Neural progenitor cell (in vitro differentiated cells): Measurements from ENCODE around the gene SHD. TPM values are rescaled to one million over a fixed set of nuclear protein-coding genes. Genes with fewer than 3 reads are reported as not detected.

ENCODE experiments used
- DNase-seq: peaks from one replicate; pipeline ENCODE4 v3.0.0-alpha.2; 2016; ENCODE audit warnings: low spot score
- H2AFZ ChIP-seq: fragments of 200-600 bp; sonication (generic); replicated peaks from 2 replicates; pipeline ENCODE4 v1.6.1; 2016; ENCODE audit warnings: antibody characterized with exemption
- H3F3A ChIP-seq: fragments of 200-600 bp; sonication (generic); 2 replicates; pipeline ENCODE4 v1.6.1; 2016; ENCODE audit warnings: antibody characterized with exemption, low read depth
- H3K27ac ChIP-seq: fragments of 200-600 bp; sonication (generic); 2 replicates; pipeline ENCODE4 v1.5.1; 2016; ENCODE audit warnings: mild to moderate bottlenecking
- H3K27me3 ChIP-seq: fragments of 200-600 bp; sonication (generic); 2 replicates; pipeline ENCODE4 v1.6.1; 2016; ENCODE audit warnings: mild to moderate bottlenecking, moderate library complexity
- H3K36me3 ChIP-seq: fragments of 200-600 bp; sonication (generic); 2 replicates; pipeline ENCODE4 v1.5.1; 2016
- H3K4me1 ChIP-seq: fragments of 200-600 bp; sonication (generic); 2 replicates; pipeline ENCODE4 v1.6.1; 2016; ENCODE audit warnings: mixed run types
- H3K4me2 ChIP-seq: fragments of 200-600 bp; sonication (generic); 2 replicates; pipeline ENCODE4 v1.6.1; 2016
- H3K4me3 ChIP-seq: fragments of 200-600 bp; sonication (generic); 2 replicates; pipeline ENCODE4 v1.5.1; 2016
- H3K79me2 ChIP-seq: fragments of 200-600 bp; sonication (generic); 2 replicates; pipeline ENCODE4 v1.6.1; 2016; ENCODE audit warnings: low read depth
- H3K9ac ChIP-seq: fragments of 200-600 bp; sonication (generic); 2 replicates; pipeline ENCODE4 v1.6.1; 2016
- H3K9me3 ChIP-seq: fragments of 200-600 bp; sonication (generic); 2 replicates; pipeline ENCODE4 v1.5.1; 2016; ENCODE audit warnings: low read depth
- H4K20me1 ChIP-seq: fragments of 200-600 bp; sonication (generic); 2 replicates; pipeline ENCODE4 v1.6.1; 2016; ENCODE audit warnings: low read depth
- H3K27ac Mint-ChIP-seq: 3 replicates; pipeline ENCODE4 v1.8.0; 2021; ENCODE audit warnings: mixed read lengths
- H3K27me3 Mint-ChIP-seq: 2 replicates; pipeline ENCODE4 v1.8.0; 2022; ENCODE audit warnings: low read depth, mild to moderate bottlenecking, inconsistent platforms, moderate library complexity, mixed read lengths; ENCODE audit not compliant: insufficient read depth
- H3K36me3 Mint-ChIP-seq: 3 replicates; pipeline ENCODE4 v1.8.0; 2021; ENCODE audit warnings: mixed read lengths
- H3K4me1 Mint-ChIP-seq: 3 replicates; pipeline ENCODE4 v1.8.0; 2021; ENCODE audit warnings: mixed read lengths
- H3K4me3 Mint-ChIP-seq: 3 replicates; pipeline ENCODE4 v1.8.0; 2021; ENCODE audit warnings: mild to moderate bottlenecking, moderate library complexity, mixed read lengths
- H3K9me3 Mint-ChIP-seq: 3 replicates; pipeline ENCODE4 v1.8.0; 2020; ENCODE audit warnings: mixed read lengths
- EZH2 ChIP-seq: fragments of 200-600 bp; sonication (generic); IDR thresholded peaks from 2 replicates; pipeline ENCODE4 v1.6.1; 2017; ENCODE audit warnings: antibody characterized with exemption, mild to moderate bottlenecking, moderate library complexity
- EZH2phosphoT487 ChIP-seq: fragments of 200-600 bp; sonication (generic); IDR thresholded peaks from 2 replicates; pipeline ENCODE4 v1.6.1; 2017; ENCODE audit warnings: antibody characterized with exemption
- total RNA-seq: library from RNA; depleted of rRNA; stranded (reverse); fragments of >200 nt; gene quantifications from 2 replicates; pipeline ENCODE4 v1.2.3, GENCODE V29; 2015; ENCODE audit warnings: low replicate concordance
- TF ChIP-seq, protein P1 (sequence below): fragments of 200-600 bp; sonication (generic); IDR thresholded peaks from 2 replicates; pipeline ENCODE4 v1.5.1; 2017; ENCODE audit warnings: antibody characterized with exemption, mild to moderate bottlenecking

Gene SHD
- total RNA-seq, 1 donor from 2014 or later = not detected

GRCh38 chr19:4300589-4300988 lies 21.5 kb downstream of the SHD start:
- no peak overlapping the region for H3K4me2 ChIP-seq
- no peak overlapping the region for H2AFZ ChIP-seq
- no peaks in the 10 kb centered on the region for H3K27me3 ChIP-seq
- peaks cover 10% of the 10 kb centered on the region for H3K4me1 ChIP-seq
- H3K9ac ChIP-seq = no peak overlapping the region
- TF ChIP-seq EZH2 (no peak), EZH2phosphoT487 (no peak)
- TF ChIP-seq, protein P1, sequence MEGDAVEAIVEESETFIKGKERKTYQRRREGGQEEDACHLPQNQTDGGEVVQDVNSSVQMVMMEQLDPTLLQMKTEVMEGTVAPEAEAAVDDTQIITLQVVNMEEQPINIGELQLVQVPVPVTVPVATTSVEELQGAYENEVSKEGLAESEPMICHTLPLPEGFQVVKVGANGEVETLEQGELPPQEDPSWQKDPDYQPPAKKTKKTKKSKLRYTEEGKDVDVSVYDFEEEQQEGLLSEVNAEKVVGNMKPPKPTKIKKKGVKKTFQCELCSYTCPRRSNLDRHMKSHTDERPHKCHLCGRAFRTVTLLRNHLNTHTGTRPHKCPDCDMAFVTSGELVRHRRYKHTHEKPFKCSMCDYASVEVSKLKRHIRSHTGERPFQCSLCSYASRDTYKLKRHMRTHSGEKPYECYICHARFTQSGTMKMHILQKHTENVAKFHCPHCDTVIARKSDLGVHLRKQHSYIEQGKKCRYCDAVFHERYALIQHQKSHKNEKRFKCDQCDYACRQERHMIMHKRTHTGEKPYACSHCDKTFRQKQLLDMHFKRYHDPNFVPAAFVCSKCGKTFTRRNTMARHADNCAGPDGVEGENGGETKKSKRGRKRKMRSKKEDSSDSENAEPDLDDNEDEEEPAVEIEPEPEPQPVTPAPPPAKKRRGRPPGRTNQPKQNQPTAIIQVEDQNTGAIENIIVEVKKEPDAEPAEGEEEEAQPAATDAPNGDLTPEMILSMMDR = no peak
- H3F3A ChIP-seq = peaks cover 11% of the 10 kb centered on the region
- H3K9me3 ChIP-seq = no peaks in the 10 kb centered on the region
- no peak for DNase-seq
- Mint-ChIP-seq H3K9me3 (peaks cover 2% of the 10 kb centered on the region), H3K4me1 (peaks cover 11% of the 10 kb centered on the region), H3K27ac (no peak overlapping the region), H3K27me3 (peaks cover 4% of the 10 kb centered on the region), H3K4me3 (peak overlapping the region; percentile 46), H3K36me3 (no peaks in the 10 kb centered on the region)
- peaks cover 6% of the 10 kb centered on the region for H3K79me2 ChIP-seq
- no peak overlapping the region for H3K27ac ChIP-seq
- no peaks in the 10 kb centered on the region for H4K20me1 ChIP-seq
- no peaks in the 10 kb centered on the region for H3K36me3 ChIP-seq
- no peak overlapping the region for H3K4me3 ChIP-seq

GRCh38 chr19:4301590-4302242 lies 22.6 kb downstream of the SHD start:
- no peaks in the 10 kb centered on the region for H3K36me3 ChIP-seq
- no peaks in the 10 kb centered on the region for H4K20me1 ChIP-seq
- DNase-seq = peak; percentile 32

DNA sequence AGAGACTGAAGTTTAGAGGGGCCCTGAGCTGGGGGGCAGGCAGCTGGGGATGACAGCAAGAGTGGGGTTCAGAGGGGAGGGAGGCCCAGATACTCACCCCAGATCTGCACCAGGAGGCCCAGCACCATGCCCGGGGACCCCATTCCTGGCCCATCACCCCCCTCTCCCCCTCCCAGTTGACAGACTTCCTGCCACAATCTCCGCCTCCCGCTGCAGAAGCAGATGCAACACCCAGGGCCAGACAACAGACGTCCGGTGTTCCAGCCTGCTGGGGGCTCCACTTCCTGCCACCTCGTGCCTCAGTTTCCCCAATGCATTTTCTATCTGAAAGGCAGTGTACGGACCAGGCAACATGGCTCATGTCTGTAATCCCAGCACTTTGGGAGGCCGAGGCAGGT lies 23.2 kb downstream of the SHD start, which contains the start of gene TMIGD2:
Gene TMIGD2 (minus strand): TSS at position 147 of the 398 bp plus-strand sequence. CDS start 4 bp downstream, at position 143.
- H3K9me3 ChIP-seq = no peaks in the 10 kb centered on the region
- H4K20me1 ChIP-seq = no peaks in the 10 kb centered on the region
- peaks cover 6% of the 10 kb centered on the region for H3K79me2 ChIP-seq
- Mint-ChIP-seq H3K4me3 (peak within 1 kb of the TSS; percentile 38), H3K27me3 (peaks cover 4% of the 10 kb centered on the region), H3K36me3 (peaks cover 6% of the 10 kb centered on the region), H3K4me1 (peaks cover 14% of the 10 kb centered on the region), H3K9me3 (peaks cover 2% of the 10 kb centered on the region), H3K27ac (peak within 1 kb of the TSS; percentile 64)
- no peaks in the 10 kb centered on the region for H3K36me3 ChIP-seq
- no peak for DNase-seq
- no peak within 1 kb of the TSS for H3K4me3 ChIP-seq
- peak within 1 kb of the TSS; percentile 63 for H3K27ac ChIP-seq
- H2AFZ ChIP-seq = peak within 1 kb of the TSS; percentile 95
- H3K4me1 ChIP-seq = peaks cover 10% of the 10 kb centered on the region
- no peaks in the 10 kb centered on the region for H3K27me3 ChIP-seq
- H3K9ac ChIP-seq = no peak within 1 kb of the TSS
- H3F3A ChIP-seq = peaks cover 13% of the 10 kb centered on the region
- TF ChIP-seq, protein P1 = no peak
- TF ChIP-seq EZH2phosphoT487 (no peak), EZH2 (no peak)
- H3K4me2 ChIP-seq = peak within 1 kb of the TSS; percentile 29

More at GRCh38 chr19:4301590-4302242, 22.6 kb downstream of the SHD start:
- Mint-ChIP-seq H3K9me3 (peaks cover 2% of the 10 kb centered on the region), H3K4me1 (peaks cover 13% of the 10 kb centered on the region), H3K36me3 (peaks cover 4% of the 10 kb centered on the region), H3K27me3 (peaks cover 4% of the 10 kb centered on the region), H3K4me3 (peak overlapping the region; percentile 17), H3K27ac (peak overlapping the region; percentile 64)
- H3K9ac ChIP-seq = no peak overlapping the region
- no peak overlapping the region for H3K4me3 ChIP-seq
- peak overlapping the region; percentile 29 for H3K4me2 ChIP-seq
- H3K9me3 ChIP-seq = no peaks in the 10 kb centered on the region
- no peaks in the 10 kb centered on the region for H3K27me3 ChIP-seq
- H2AFZ ChIP-seq = peak overlapping the region; percentile 95
- H3K27ac ChIP-seq = peak overlapping the region; percentile 63
- TF ChIP-seq EZH2phosphoT487 (no peak), EZH2 (no peak)
- TF ChIP-seq, protein P1 = no peak
- H3K79me2 ChIP-seq = peaks cover 6% of the 10 kb centered on the region
- peaks cover 10% of the 10 kb centered on the region for H3K4me1 ChIP-seq
- peaks cover 13% of the 10 kb centered on the region for H3F3A ChIP-seq
